ENCODE results near the gene ATXN7L2.

GRCh38 chr1:109438798-109439297, 44.9 kb upstream of the ATXN7L2 start:
- TF ChIP-seq REST (IDR thresholded peaks at IDR 0.05; ENCODE audit: low read depth), result no peak
- no peak for TF ChIP-seq RAD21 (IDR thresholded peaks at IDR 0.05; ENCODE audit: low read depth)
- no peak for TF ChIP-seq USF1 (IDR thresholded peaks at IDR 0.05)
- TF ChIP-seq CEBPB (IDR thresholded peaks at IDR 0.05), result no peak

Data from Ishikawa (cell line).